Measurements from ENCODE around the gene KCNIP3. TPM values are rescaled to one million over a fixed set of nuclear protein-coding genes. Genes with fewer than 3 reads are reported as not detected.

The KCNIP3 gene
- total RNA-seq, 3 donors from 2014 or later, result 3.0 to 12.5 (median 4.1) TPM

GRCh38 chr2:95276888-95277245 lies 20.3 kb upstream of the KCNIP3 start:
- DNase-seq, result peak in 1 of 3 donors; percentile 41
- no peak for TF ChIP-seq CTCF (IDR thresholded peaks at IDR 0.05)
- no peaks in the 10 kb centered on the region for H3K9me3 ChIP-seq
- H3K36me3 ChIP-seq (ENCODE audit: low read depth), result no peaks in the 10 kb centered on the region
- H3K4me3 ChIP-seq, result no peak overlapping the region
- no peak for ATAC-seq
- H3K4me1 ChIP-seq (ENCODE audit: low read depth), result peaks cover 23% of the 10 kb centered on the region
- intact Hi-C loops (cut with DNase I, micrococcal nuclease), result no loop called here

GRCh38 chr2:95277246-95277906 lies 19.8 kb upstream of the KCNIP3 start:
- intact Hi-C loops (cut with DNase I, micrococcal nuclease), result no loop called here
- Histone ChIP-seq H3K4me3 (no peak overlapping the region), H3K36me3 (ENCODE audit: low read depth) (no peaks in the 10 kb centered on the region), H3K9me3 (no peaks in the 10 kb centered on the region), H3K4me1 (ENCODE audit: low read depth) (peaks cover 23% of the 10 kb centered on the region)
- DNase-seq (peak; percentile 80 to 85 (median 82)), ATAC-seq (peak; percentile 73)
- TF ChIP-seq CTCF (IDR thresholded peaks at IDR 0.05), result peak; percentile 22

GRCh38 chr2:95278051-95278471 lies 19.1 kb upstream of the KCNIP3 start:
- Histone ChIP-seq H3K9me3 (no peaks in the 10 kb centered on the region), H3K36me3 (ENCODE audit: low read depth) (no peaks in the 10 kb centered on the region), H3K4me3 (no peak overlapping the region), H3K4me1 (ENCODE audit: low read depth) (peaks cover 23% of the 10 kb centered on the region)
- ATAC-seq (no peak), DNase-seq (peak in 2 of 3 donors; percentile 38 to 53)
- intact Hi-C loops (cut with DNase I, micrococcal nuclease), result no loop called here
- no peak for TF ChIP-seq CTCF (IDR thresholded peaks at IDR 0.05)

- no peak for TF ChIP-seq CTCF (IDR thresholded peaks at IDR 0.05)
- ATAC-seq (no peak), DNase-seq (peak in 2 of 3 donors; percentile 24 to 41)
- Histone ChIP-seq H3K9me3 (no peaks in the 10 kb centered on the region), H3K4me3 (no peak overlapping the region), H3K4me1 (ENCODE audit: low read depth) (peaks cover 22% of the 10 kb centered on the region), H3K36me3 (ENCODE audit: low read depth) (no peaks in the 10 kb centered on the region)
- intact Hi-C loops (cut with DNase I, micrococcal nuclease), result no loop called here
These were observed 18.4 kb upstream of the KCNIP3 start for GRCh38 chr2:95278637-95279225.

- intact Hi-C loops (cut with DNase I, micrococcal nuclease), result no loop called here
- no peak for TF ChIP-seq CTCF (IDR thresholded peaks at IDR 0.05)
These were observed 17.6 kb upstream of the KCNIP3 start for GRCh38 chr2:95279435-95280035.

More at GRCh38 chr2:95279435-95280035, 17.6 kb upstream of the KCNIP3 start:
- ATAC-seq, result no peak
- DNase-seq, result peak in 2 of 3 donors; percentile 14 to 34
- Histone ChIP-seq H3K4me1 (ENCODE audit: low read depth) (peaks cover 16% of the 10 kb centered on the region), H3K36me3 (ENCODE audit: low read depth) (no peaks in the 10 kb centered on the region), H3K9me3 (no peaks in the 10 kb centered on the region), H3K4me3 (no peak overlapping the region)

Data from mucosa of descending colon (tissue), 3 donors.